C4-2B (cell line): ENCODE data around the gene KPNA1.

Experiments used
- ZFX ChIP-seq: fragments of 450-650 bp; IDR thresholded peaks from 2 replicates; pipeline ENCODE4 v1.6.1; 2017
- TF ChIP-seq, protein P1 (sequence below): fragments of 450-650 bp; conservative IDR thresholded peaks from 2 replicates; pipeline ENCODE4 v1.5.1; 2017; ENCODE audit warnings: mild to moderate bottlenecking

DNA sequence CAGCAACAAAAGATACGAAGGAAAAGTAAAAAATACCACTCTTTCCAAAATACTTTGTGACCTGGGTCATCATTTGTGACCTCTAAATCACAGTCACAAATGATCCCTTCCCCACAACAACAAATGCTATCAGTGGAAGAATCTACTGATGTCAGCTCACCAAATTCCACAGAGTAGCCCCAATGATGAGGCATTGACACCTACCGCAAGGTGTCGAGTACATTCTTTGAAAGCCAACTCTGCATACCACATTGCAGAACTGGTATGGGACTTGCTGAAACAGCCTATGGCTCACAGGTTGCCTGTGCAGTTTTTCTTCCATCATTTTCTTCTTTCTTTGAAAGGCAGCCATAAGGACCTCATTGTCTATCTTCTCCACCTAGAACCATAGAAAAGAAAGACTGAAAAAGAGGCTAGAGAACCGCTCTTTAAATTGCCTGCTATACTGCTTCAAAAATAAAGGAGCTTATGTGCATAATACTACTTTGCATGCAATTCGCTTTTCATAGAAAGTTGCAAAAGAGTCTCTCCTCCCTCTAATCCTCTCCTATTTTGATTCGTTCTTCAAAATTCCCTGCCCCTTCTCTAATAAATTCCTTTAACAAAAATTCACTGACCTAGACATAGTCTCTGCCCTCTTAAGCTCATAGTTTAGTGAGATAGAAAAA lies 21.4 kb upstream of the KPNA1 start:
- TF ChIP-seq, protein P1, sequence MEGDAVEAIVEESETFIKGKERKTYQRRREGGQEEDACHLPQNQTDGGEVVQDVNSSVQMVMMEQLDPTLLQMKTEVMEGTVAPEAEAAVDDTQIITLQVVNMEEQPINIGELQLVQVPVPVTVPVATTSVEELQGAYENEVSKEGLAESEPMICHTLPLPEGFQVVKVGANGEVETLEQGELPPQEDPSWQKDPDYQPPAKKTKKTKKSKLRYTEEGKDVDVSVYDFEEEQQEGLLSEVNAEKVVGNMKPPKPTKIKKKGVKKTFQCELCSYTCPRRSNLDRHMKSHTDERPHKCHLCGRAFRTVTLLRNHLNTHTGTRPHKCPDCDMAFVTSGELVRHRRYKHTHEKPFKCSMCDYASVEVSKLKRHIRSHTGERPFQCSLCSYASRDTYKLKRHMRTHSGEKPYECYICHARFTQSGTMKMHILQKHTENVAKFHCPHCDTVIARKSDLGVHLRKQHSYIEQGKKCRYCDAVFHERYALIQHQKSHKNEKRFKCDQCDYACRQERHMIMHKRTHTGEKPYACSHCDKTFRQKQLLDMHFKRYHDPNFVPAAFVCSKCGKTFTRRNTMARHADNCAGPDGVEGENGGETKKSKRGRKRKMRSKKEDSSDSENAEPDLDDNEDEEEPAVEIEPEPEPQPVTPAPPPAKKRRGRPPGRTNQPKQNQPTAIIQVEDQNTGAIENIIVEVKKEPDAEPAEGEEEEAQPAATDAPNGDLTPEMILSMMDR, result no peak
- TF ChIP-seq ZFX, result no peak
